ENCODE data around the gene AHCYL2.
"Not testable (repeated sequence)": the region's sequence is repeated elsewhere in the genome, so short reads cannot be mapped to it uniquely, and the experiment has no call there.

The AHCYL2 gene

GRCh38 chr7:129298268-129298893 lies 73.6 kb downstream of the AHCYL2 start:
- Histone ChIP-seq H3K27ac (ENCODE audit: low read depth, low read length, poor library complexity, severe bottlenecking) (no peak overlapping the region), H3K79me2 (ENCODE audit: insufficient read depth, low read length) (no peaks in the 10 kb centered on the region), H2AFZ (ENCODE audit: low read length) (no peak overlapping the region), H3K27me3 (ENCODE audit: insufficient read depth, low read length) (no peaks in the 10 kb centered on the region; the same call in 1 of the 2 replicates), H4K20me1 (ENCODE audit: insufficient read depth, low read length) (no peaks in the 10 kb centered on the region), H3K9me2 (ENCODE audit: low read depth, low read length) (no peaks in the 10 kb centered on the region), H3K9me3 (ENCODE audit: low read length) (0 out of 2 replicates have a peak, but pooled peaks cover 2% of the 10 kb centered on the region), H3K9ac (ENCODE audit: low read length) (no peak overlapping the region), H3K4me3 (ENCODE audit: low read depth, low read length, poor library complexity, severe bottlenecking) (no peak overlapping the region), H3K4me1 (ENCODE audit: insufficient read depth, low read length, severe bottlenecking) (no peaks in the 10 kb centered on the region), H3K36me3 (ENCODE audit: insufficient read depth, low read length) (no peaks in the 10 kb centered on the region), H3F3A (ENCODE audit: insufficient read depth, low read length) (no peaks in the 10 kb centered on the region), H3K4me2 (ENCODE audit: low read length) (no peak overlapping the region)
- TF ChIP-seq, protein P1, sequence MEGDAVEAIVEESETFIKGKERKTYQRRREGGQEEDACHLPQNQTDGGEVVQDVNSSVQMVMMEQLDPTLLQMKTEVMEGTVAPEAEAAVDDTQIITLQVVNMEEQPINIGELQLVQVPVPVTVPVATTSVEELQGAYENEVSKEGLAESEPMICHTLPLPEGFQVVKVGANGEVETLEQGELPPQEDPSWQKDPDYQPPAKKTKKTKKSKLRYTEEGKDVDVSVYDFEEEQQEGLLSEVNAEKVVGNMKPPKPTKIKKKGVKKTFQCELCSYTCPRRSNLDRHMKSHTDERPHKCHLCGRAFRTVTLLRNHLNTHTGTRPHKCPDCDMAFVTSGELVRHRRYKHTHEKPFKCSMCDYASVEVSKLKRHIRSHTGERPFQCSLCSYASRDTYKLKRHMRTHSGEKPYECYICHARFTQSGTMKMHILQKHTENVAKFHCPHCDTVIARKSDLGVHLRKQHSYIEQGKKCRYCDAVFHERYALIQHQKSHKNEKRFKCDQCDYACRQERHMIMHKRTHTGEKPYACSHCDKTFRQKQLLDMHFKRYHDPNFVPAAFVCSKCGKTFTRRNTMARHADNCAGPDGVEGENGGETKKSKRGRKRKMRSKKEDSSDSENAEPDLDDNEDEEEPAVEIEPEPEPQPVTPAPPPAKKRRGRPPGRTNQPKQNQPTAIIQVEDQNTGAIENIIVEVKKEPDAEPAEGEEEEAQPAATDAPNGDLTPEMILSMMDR (IDR thresholded peaks at IDR 0.05; ENCODE audit: low read length) = peak; percentile 99
- no peak for TF ChIP-seq EZH2 (IDR thresholded peaks at IDR 0.05; ENCODE audit: borderline replicate concordance, low read length)

GRCh38 chr7:129299889-129300288 lies 75.1 kb downstream of the AHCYL2 start:
- no peak overlapping the region for H3K4me3 ChIP-seq (ENCODE audit: low read depth, low read length, poor library complexity, severe bottlenecking)
- no peaks in the 10 kb centered on the region; the same call in 1 of the 2 replicates for H3K27me3 ChIP-seq (ENCODE audit: insufficient read depth, low read length)
- no peaks in the 10 kb centered on the region for H3F3A ChIP-seq (ENCODE audit: insufficient read depth, low read length)
- no peak overlapping the region for H2AFZ ChIP-seq (ENCODE audit: low read length)
- H3K79me2 ChIP-seq (ENCODE audit: insufficient read depth, low read length) = no peaks in the 10 kb centered on the region
- no peak overlapping the region for H3K9ac ChIP-seq (ENCODE audit: low read length)
- H3K9me3 ChIP-seq (ENCODE audit: low read length) = 0 out of 2 replicates have a peak, but pooled peaks cover 2% of the 10 kb centered on the region
- no peaks in the 10 kb centered on the region for H4K20me1 ChIP-seq (ENCODE audit: insufficient read depth, low read length)
- no peaks in the 10 kb centered on the region for H3K4me1 ChIP-seq (ENCODE audit: insufficient read depth, low read length, severe bottlenecking)
- no peaks in the 10 kb centered on the region for H3K36me3 ChIP-seq (ENCODE audit: insufficient read depth, low read length)
- TF ChIP-seq EZH2 (IDR thresholded peaks at IDR 0.05; ENCODE audit: borderline replicate concordance, low read length) = no peak
- TF ChIP-seq, protein P1 (IDR thresholded peaks at IDR 0.05; ENCODE audit: low read length) = no peak
- no peak overlapping the region for H3K4me2 ChIP-seq (ENCODE audit: low read length)
- no peaks in the 10 kb centered on the region for H3K9me2 ChIP-seq (ENCODE audit: low read depth, low read length)
- no peak overlapping the region for H3K27ac ChIP-seq (ENCODE audit: low read depth, low read length, poor library complexity, severe bottlenecking)

DNA sequence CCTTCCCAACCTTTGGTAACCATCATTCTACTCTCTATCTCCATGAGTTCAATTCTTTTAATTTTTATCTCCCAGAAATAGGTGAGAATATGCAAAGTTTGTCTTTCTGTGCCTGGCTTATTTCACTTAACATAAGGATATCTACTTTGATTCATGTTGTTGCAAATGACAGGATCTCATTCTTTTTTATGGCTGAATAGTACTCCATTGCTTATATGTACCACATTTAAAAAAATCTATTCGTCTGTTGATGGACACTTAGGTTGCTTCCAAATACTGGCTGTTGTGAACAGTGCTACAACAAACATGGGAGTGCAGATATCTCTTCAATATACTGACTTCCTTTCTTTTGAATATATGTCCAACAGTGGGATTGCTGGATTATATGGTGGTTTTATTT lies 75.5 kb downstream of the AHCYL2 start:
- not testable (repeated sequence) for H3K4me3 ChIP-seq (ENCODE audit: low read depth, low read length, poor library complexity, severe bottlenecking); H3K9me3 ChIP-seq (ENCODE audit: low read length); H3K79me2 ChIP-seq (ENCODE audit: insufficient read depth, low read length); H3K9me2 ChIP-seq (ENCODE audit: low read depth, low read length); H3K9ac ChIP-seq (ENCODE audit: low read length); H3K4me2 ChIP-seq (ENCODE audit: low read length); H4K20me1 ChIP-seq (ENCODE audit: insufficient read depth, low read length); H3K4me1 ChIP-seq (ENCODE audit: insufficient read depth, low read length, severe bottlenecking); H2AFZ ChIP-seq (ENCODE audit: low read length); H3K27me3 ChIP-seq (ENCODE audit: insufficient read depth, low read length); H3F3A ChIP-seq (ENCODE audit: insufficient read depth, low read length); H3K36me3 ChIP-seq (ENCODE audit: insufficient read depth, low read length); H3K27ac ChIP-seq (ENCODE audit: low read depth, low read length, poor library complexity, severe bottlenecking)

DNA sequence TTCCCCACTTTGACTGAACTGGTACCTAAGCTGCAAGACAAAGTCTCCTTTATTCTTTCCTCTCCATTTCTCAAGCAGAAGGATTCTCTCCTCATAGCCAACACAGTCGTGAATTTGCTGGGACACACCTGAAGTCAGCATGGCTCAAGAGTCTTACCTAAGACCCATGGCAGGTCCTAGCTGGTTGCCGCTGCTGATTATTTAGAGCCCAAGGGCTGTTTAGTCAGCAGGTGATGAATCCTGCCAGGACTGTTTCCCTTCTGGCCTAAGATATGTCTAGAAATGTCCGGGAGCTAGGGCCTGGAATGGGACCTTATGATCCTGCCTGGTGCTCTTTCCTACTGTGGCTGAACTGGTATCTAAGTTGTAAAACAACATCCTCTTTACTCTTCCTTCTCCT lies 82.8 kb downstream of the AHCYL2 start:
- H3K9me2 ChIP-seq (ENCODE audit: low read depth, low read length) = no peaks in the 10 kb centered on the region
- no peaks in the 10 kb centered on the region for H3K9me3 ChIP-seq (ENCODE audit: low read length)
- no peaks in the 10 kb centered on the region for H4K20me1 ChIP-seq (ENCODE audit: insufficient read depth, low read length)
- no peaks in the 10 kb centered on the region for H3K4me1 ChIP-seq (ENCODE audit: insufficient read depth, low read length, severe bottlenecking)
- no peaks in the 10 kb centered on the region for H3K36me3 ChIP-seq (ENCODE audit: insufficient read depth, low read length)
- no peak overlapping the region for H3K4me2 ChIP-seq (ENCODE audit: low read length)
- H3F3A ChIP-seq (ENCODE audit: insufficient read depth, low read length) = no peaks in the 10 kb centered on the region
- no peak overlapping the region for H3K4me3 ChIP-seq (ENCODE audit: low read depth, low read length, poor library complexity, severe bottlenecking)
- no peak overlapping the region for H3K27ac ChIP-seq (ENCODE audit: low read depth, low read length, poor library complexity, severe bottlenecking)
- TF ChIP-seq, protein P1 (IDR thresholded peaks at IDR 0.05; ENCODE audit: low read length) = no peak
- TF ChIP-seq EZH2 (IDR thresholded peaks at IDR 0.05; ENCODE audit: borderline replicate concordance, low read length) = no peak
- H3K9ac ChIP-seq (ENCODE audit: low read length) = no peak overlapping the region
- H3K27me3 ChIP-seq (ENCODE audit: insufficient read depth, low read length) = no peaks in the 10 kb centered on the region
- no peaks in the 10 kb centered on the region for H3K79me2 ChIP-seq (ENCODE audit: insufficient read depth, low read length)
- no peak overlapping the region for H2AFZ ChIP-seq (ENCODE audit: low read length)

Data from OCI-LY1 (cell line).